Mesendoderm (in vitro differentiated cells): Measurements from ENCODE around the gene GRIK5.

Experiments
- DNase-seq: peaks from one replicate; pipeline ENCODE4 v3.0.0; 2013
- H2AK5ac ChIP-seq: 2 replicates; pipeline ENCODE4 v1.6.1; 2013; ENCODE audit warnings: low read length, inconsistent platforms
- H2BK120ac ChIP-seq: 2 replicates; pipeline ENCODE4 v1.6.1; 2013; ENCODE audit warnings: low read depth, mild to moderate bottlenecking, low read length, moderate library complexity, mixed read lengths
- H2BK15ac ChIP-seq: replicated peaks from 2 replicates; pipeline ENCODE4 v1.6.1; 2013; ENCODE audit warnings: low read depth, mild to moderate bottlenecking, moderate library complexity
- H2BK5ac ChIP-seq: 2 replicates; pipeline ENCODE4 v1.6.1; 2013; ENCODE audit warnings: low read length, inconsistent platforms
- H3K18ac ChIP-seq: 2 replicates; pipeline ENCODE4 v1.6.1; 2013; ENCODE audit warnings: mild to moderate bottlenecking, low read length, mixed read lengths
- H3K23ac ChIP-seq: one replicate; pipeline ENCODE4 v1.6.1; 2013; ENCODE audit warnings: low read length
- H3K27ac ChIP-seq: 2 replicates; pipeline ENCODE4 v1.5.1; 2013; ENCODE audit warnings: low read depth, mild to moderate bottlenecking, inconsistent platforms, low read length, moderate library complexity
- H3K27me3 ChIP-seq: 2 replicates; pipeline ENCODE4 v1.6.1; 2013; ENCODE audit warnings: low read length, control low read depth, mild to moderate bottlenecking, inconsistent platforms; ENCODE audit not compliant: insufficient read depth, poor library complexity
- H3K36me3 ChIP-seq: 2 replicates; pipeline ENCODE4 v1.6.1; 2013; ENCODE audit warnings: low read length, inconsistent platforms; ENCODE audit not compliant: control insufficient read depth, insufficient read depth
- H3K4ac ChIP-seq: one replicate; pipeline ENCODE4 v1.6.1; 2013; ENCODE audit warnings: low read depth, mild to moderate bottlenecking, low read length, moderate library complexity
- H3K4me1 ChIP-seq: 2 replicates; pipeline ENCODE4 v1.6.1; 2013; ENCODE audit warnings: low read depth, low read length, inconsistent platforms; ENCODE audit not compliant: control insufficient read depth
- H3K4me2 ChIP-seq: 2 replicates; pipeline ENCODE4 v1.6.1; 2013; ENCODE audit warnings: low read length
- H3K4me3 ChIP-seq: 2 replicates; pipeline ENCODE4 v1.5.1; 2013; ENCODE audit warnings: mild to moderate bottlenecking, low read length
- H3K56ac ChIP-seq: one replicate; pipeline ENCODE4 v1.6.1; 2013; ENCODE audit warnings: low read length
- H3K79me1 ChIP-seq: 2 replicates; pipeline ENCODE4 v1.6.1; 2013; ENCODE audit warnings: low read length, inconsistent platforms
- H3K79me2 ChIP-seq: 2 replicates; pipeline ENCODE4 v1.6.1; 2013; ENCODE audit warnings: mild to moderate bottlenecking, low read length; ENCODE audit not compliant: control insufficient read depth, insufficient read depth
- H3K9ac ChIP-seq: 2 replicates; pipeline ENCODE4 v1.6.1; 2013; ENCODE audit warnings: low read length, inconsistent platforms
- H4K5ac ChIP-seq: one replicate; pipeline ENCODE4 v1.6.1; 2013; ENCODE audit warnings: low read length
- H4K8ac ChIP-seq: one replicate; pipeline ENCODE4 v1.6.1; 2013; ENCODE audit warnings: low read depth, mild to moderate bottlenecking, control low read depth, low read length, moderate library complexity
- WGBS: extraction: QIAGEN DNeasy Blood & Tissue Kit; methylation state at CpG from one replicate; pipeline ENCODE4 v1.1.7; 2013; ENCODE audit warnings: low lambda C conversion rate, missing lambda C conversion rate; ENCODE audit not compliant: insufficient coverage; ENCODE audit errors: extremely low coverage; 5-methylcytosine and 5-hydroxymethylcytosine counted together

The GRIK5 gene

DNA sequence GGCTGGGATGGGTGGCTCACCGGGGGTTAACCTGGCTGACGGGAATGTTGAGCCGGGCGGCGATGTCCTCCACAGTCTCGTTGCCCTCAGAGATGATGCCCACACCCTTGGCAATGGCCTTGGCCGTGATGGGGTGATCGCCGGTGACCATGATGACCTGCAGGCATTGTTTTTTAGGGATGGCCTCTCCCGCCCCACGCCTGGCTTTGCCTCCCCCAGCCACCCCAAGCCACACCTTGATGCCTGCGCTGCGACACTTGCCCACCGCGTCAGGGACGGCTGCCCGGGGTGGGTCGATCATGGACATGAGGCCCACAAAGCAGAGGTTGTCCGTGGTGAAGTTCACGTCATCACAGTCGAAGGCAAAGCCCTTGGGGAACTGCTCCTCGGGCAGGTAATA lies 92.1 kb downstream of the GRIK5 start:
- DNase-seq = no peak
- no peak overlapping the region for H4K8ac ChIP-seq
- no peak overlapping the region for H2BK5ac ChIP-seq
- no peaks in the 10 kb centered on the region for H3K36me3 ChIP-seq
- no peak overlapping the region for H3K4me3 ChIP-seq
- no peak overlapping the region for H2BK15ac ChIP-seq
- H2AK5ac ChIP-seq = no peak overlapping the region
- H3K4me2 ChIP-seq = no peak overlapping the region
- no CpG with 5 or more reads among the region's 22 CpGs for WGBS
- no peaks in the 10 kb centered on the region for H3K4me1 ChIP-seq
- H3K79me2 ChIP-seq = no peaks in the 10 kb centered on the region
- H3K9ac ChIP-seq = no peak overlapping the region
- H4K5ac ChIP-seq = no peak overlapping the region
- H3K23ac ChIP-seq = no peak overlapping the region
- no peaks in the 10 kb centered on the region for H3K27me3 ChIP-seq
- H3K27ac ChIP-seq = no peak overlapping the region
- no peaks in the 10 kb centered on the region for H3K79me1 ChIP-seq
- H2BK120ac ChIP-seq = no peak overlapping the region
- no peak overlapping the region for H3K56ac ChIP-seq
- no peak overlapping the region for H3K18ac ChIP-seq
- no peak overlapping the region for H3K4ac ChIP-seq

GRCh38 chr19:41974652-41975051 lies 95.4 kb downstream of the GRIK5 start:
- Histone ChIP-seq H2BK15ac (no peak overlapping the region), H3K27me3 (no peaks in the 10 kb centered on the region), H3K27ac (no peak overlapping the region), H3K4me2 (no peak overlapping the region), H3K9ac (no peak overlapping the region), H3K23ac (no peak overlapping the region), H4K5ac (no peak overlapping the region), H2BK5ac (no peak overlapping the region), H3K4me3 (no peak overlapping the region), H2BK120ac (no peak overlapping the region), H3K18ac (no peak overlapping the region), H3K56ac (no peak overlapping the region), H3K36me3 (no peaks in the 10 kb centered on the region), H3K79me2 (no peaks in the 10 kb centered on the region), H2AK5ac (no peak overlapping the region), H3K79me1 (no peaks in the 10 kb centered on the region), H3K4ac (no peak overlapping the region), H3K4me1 (no peaks in the 10 kb centered on the region), H4K8ac (no peak overlapping the region)
- no peak for DNase-seq
- WGBS = no CpG with 5 or more reads among the region's 8 CpGs

DNA sequence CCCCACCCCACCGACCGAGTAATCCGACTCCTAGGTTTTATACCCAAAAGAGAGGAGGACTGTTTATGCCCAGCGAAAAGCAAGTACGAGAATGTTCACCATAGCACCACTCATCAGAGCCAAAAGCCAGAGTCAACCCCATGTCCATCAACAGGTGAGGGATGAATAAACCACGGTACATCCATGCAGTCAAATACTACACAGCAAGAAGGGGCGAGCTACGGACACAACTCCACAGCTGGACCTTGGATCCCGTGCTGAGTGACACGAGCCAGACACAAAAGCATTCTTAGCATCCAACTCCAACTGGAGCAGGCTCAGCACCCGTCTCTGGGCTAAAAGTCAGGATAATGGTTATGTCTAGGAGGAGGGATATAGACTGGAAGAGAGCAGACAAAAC lies 98.6 kb downstream of the GRIK5 start:
- H3K36me3 ChIP-seq = no peaks in the 10 kb centered on the region
- no peak overlapping the region for H2BK120ac ChIP-seq
- H2BK15ac ChIP-seq = no peak overlapping the region
- H3K9ac ChIP-seq = no peak overlapping the region
- H3K18ac ChIP-seq = no peak overlapping the region
- no CpG with 5 or more reads among the region's 11 CpGs for WGBS
- H3K56ac ChIP-seq = no peak overlapping the region
- no peak overlapping the region for H2AK5ac ChIP-seq
- no peaks in the 10 kb centered on the region for H3K27me3 ChIP-seq
- H3K79me1 ChIP-seq = no peaks in the 10 kb centered on the region
- H3K27ac ChIP-seq = no peak overlapping the region
- H3K4me2 ChIP-seq = no peak overlapping the region
- H3K4me1 ChIP-seq = no peaks in the 10 kb centered on the region
- no peak overlapping the region for H3K23ac ChIP-seq
- H3K79me2 ChIP-seq = no peaks in the 10 kb centered on the region
- H3K4me3 ChIP-seq = no peak overlapping the region
- no peak overlapping the region for H4K5ac ChIP-seq
- DNase-seq = no peak
- no peak overlapping the region for H3K4ac ChIP-seq
- H2BK5ac ChIP-seq = no peak overlapping the region
- no peak overlapping the region for H4K8ac ChIP-seq

GRCh38 chr19:41969772-41970458 lies 100.1 kb downstream of the GRIK5 start:
- Histone ChIP-seq H3K79me1 (no peaks in the 10 kb centered on the region), H3K27ac (no peak overlapping the region), H3K79me2 (no peaks in the 10 kb centered on the region), H3K4ac (no peak overlapping the region), H2BK15ac (no peak overlapping the region), H3K4me3 (no peak overlapping the region), H2BK120ac (no peak overlapping the region), H3K4me2 (no peak overlapping the region), H2BK5ac (no peak overlapping the region), H3K56ac (no peak overlapping the region), H4K5ac (no peak overlapping the region), H3K9ac (no peak overlapping the region), H3K18ac (no peak overlapping the region), H3K27me3 (no peaks in the 10 kb centered on the region), H4K8ac (no peak overlapping the region), H2AK5ac (no peak overlapping the region), H3K23ac (no peak overlapping the region), H3K4me1 (no peaks in the 10 kb centered on the region), H3K36me3 (no peaks in the 10 kb centered on the region)
- no CpG with 5 or more reads among the region's 19 CpGs for WGBS
- no peak for DNase-seq

DNA sequence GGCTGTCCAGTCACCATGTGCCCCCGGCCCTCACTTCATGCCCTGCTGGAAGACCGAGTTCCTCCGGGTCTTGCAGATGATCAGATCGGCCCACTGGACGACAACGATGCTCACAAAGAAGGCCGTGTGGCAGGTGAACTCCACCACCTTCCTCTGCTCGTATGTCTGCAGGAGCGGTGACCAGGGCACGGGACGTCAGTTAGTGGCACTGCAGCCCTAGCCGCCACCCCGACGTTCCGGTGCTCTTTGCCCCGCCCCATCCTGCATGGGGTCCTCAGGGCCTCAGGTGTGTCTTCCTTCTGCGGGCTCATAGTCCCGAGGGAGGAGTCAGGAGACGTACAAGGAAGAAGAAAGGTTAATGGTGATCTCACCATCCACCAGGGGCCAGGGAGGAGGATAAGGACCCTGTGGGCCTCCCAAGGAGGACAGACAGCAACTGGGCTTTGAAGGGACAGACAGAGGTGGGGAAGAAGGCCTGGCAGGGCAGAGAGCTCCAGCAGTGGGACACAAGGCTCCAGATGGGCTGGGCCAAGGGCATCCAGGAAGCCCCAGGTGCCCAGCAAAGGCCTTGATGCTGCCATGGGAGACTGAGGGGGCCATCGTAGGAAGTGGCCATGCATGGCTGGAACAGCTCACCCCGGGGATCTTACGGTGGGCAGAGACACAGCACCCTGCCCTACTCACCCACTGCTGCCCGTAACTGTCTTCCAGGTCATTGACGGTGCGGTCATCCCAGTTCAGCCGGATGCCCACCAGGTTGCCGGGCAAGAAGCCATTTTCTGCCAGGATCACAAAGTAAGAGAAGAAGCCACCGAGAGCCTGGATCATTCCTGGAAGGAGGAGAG lies 101.0 kb downstream of the GRIK5 start:
- Histone ChIP-seq H4K8ac (no peak overlapping the region), H3K79me2 (no peaks in the 10 kb centered on the region), H3K4ac (no peak overlapping the region), H3K79me1 (no peaks in the 10 kb centered on the region), H3K36me3 (no peaks in the 10 kb centered on the region), H3K27ac (no peak overlapping the region), H2BK15ac (no peak overlapping the region), H2BK120ac (no peak overlapping the region), H2BK5ac (no peak overlapping the region), H3K18ac (no peak overlapping the region), H4K5ac (no peak overlapping the region), H3K23ac (no peak overlapping the region), H3K4me3 (no peak overlapping the region), H3K4me1 (no peaks in the 10 kb centered on the region), H3K56ac (no peak overlapping the region), H3K27me3 (no peaks in the 10 kb centered on the region), H3K9ac (no peak overlapping the region), H2AK5ac (no peak overlapping the region), H3K4me2 (no peak overlapping the region)
- WGBS = no CpG with 5 or more reads among the region's 28 CpGs
- no peak for DNase-seq
